ENCODE measurements around the gene INTS11. TPM values are rescaled to one million over a fixed set of nuclear protein-coding genes. Genes with fewer than 3 reads are reported as not detected.

Gene INTS11
- total and polyA plus RNA-seq, 2 of the 8 experiments (the other 6 are each of a cell fraction or from before 2014, with no cell fraction given), result 113 to 243 TPM

- TF ChIP-seq RFX5 (IDR thresholded peaks at IDR 0.05; ENCODE audit: borderline replicate concordance, low read depth, low read length) (no peak), SIRT6 (IDR thresholded peaks at IDR 0.05; ENCODE audit: low read length) (no peak), CEBPB (IDR thresholded peaks at IDR 0.05; ENCODE audit: low read depth, low read length) (no peak)
These were observed 48.6 kb downstream of the INTS11 start (continued) for GRCh38 chr1:1275836-1276235.

All from H1 (cell line).